HG03025 (cell line): ENCODE measurements around the gene CASTOR1.
"Not testable (repeated sequence)": the region's sequence is repeated elsewhere in the genome, so short reads cannot be mapped to it uniquely, and the experiment has no call there.

Source experiments
- ATAC-seq: cut with Tn5 transposase; IDR thresholded peaks from one replicate; pipeline ENCODE4 v1.9.1; 2021; ENCODE audit warnings: mild to moderate bottlenecking, moderate library complexity; ENCODE audit not compliant: unreplicated experiment, low FRiP score

CASTOR1 gene

DNA sequence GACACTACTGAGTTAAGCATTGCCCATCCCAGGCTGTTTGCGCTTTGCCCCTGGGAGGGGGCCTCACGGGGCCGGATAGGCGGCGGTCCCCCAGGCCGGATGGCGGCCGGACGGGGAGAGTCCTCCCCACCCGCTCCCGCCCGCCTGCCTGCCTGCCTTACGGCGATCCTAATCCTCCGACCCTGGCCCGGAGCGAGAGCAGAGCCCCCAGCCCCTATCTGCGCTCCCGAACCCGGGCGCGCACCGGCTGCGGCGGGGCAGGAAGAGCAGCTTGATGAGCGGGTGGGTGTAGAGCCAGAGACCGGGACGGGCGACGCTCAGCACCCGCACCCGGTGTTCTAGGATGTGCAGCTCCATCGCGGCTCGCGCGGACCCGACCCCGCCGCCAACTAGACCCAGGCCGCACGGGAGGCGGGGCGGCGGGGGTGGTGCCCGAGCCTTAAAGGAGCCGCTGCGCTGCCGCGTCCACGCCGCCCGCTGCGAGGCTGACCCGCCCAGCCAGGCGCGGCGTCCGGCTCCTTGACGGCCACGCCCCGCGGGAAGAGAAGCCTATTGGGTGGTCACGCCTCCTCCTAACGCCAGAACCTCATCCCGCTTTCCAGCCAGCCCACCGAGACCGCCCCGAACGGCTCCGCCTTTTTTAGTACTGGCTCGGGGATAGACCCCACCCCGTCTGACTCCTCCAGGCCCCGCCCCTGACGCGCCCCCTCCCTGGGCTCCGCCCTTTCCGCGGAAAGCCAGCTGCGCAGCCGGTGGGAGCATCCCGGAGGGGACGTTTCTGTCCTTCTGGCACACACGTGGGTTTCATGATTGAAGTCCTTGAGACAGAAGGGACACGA is at the start of gene CASTOR1:
Gene CASTOR1, minus strand, starts transcription at position 365 of the 839 bp plus-strand sequence. Its CDS starts 8 bp downstream, at position 357.
- ATAC-seq: peak; percentile 55

- no peak for ATAC-seq
Measured at GRCh38 chr22:30338802-30339201, 49.5 kb upstream of the CASTOR1 start.

GRCh38 chr22:30338341-30338740 is 49.0 kb upstream of the CASTOR1 start:
- not testable (repeated sequence) for ATAC-seq

- no peak for ATAC-seq
Measured at GRCh38 chr22:30337461-30337778, 48.1 kb upstream of the CASTOR1 start.

DNA sequence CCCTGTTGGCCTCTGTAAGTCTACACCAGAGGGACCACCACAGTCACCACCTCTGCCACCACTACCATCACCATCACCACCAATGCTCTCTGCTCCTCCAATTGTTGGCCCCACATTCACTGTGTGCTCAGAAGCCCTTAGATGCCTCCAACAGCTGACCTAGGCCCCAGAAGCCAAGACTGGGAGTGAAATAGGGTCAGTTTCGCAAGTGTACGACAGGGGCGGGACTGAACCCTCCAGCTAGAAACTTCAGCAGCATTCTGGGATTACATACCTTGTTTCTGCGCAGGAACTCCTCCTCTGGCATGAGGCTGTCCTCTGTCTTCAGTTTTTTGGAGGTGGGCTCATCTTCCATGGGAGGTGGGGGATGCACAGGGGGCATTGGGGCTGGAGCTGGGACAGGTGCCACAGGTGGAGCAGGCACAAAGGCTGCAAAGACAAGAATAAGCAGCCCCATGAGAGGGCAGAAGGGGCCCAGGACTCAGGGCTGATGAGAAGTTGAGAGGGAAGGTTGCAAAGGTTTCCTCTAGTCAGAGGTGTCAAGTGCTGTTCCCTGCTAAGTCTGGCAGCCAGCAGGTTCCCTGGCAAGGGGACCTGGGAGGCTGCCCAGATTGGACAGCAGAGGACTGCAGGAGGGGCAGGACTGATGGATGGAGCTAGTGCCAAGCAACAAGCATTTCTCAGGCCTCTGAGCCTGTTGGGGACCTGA is 47.6 kb upstream of the CASTOR1 start:
- no peak for ATAC-seq

- no peak for ATAC-seq
Measured at GRCh38 chr22:30335236-30335635, 45.9 kb upstream of the CASTOR1 start.

DNA sequence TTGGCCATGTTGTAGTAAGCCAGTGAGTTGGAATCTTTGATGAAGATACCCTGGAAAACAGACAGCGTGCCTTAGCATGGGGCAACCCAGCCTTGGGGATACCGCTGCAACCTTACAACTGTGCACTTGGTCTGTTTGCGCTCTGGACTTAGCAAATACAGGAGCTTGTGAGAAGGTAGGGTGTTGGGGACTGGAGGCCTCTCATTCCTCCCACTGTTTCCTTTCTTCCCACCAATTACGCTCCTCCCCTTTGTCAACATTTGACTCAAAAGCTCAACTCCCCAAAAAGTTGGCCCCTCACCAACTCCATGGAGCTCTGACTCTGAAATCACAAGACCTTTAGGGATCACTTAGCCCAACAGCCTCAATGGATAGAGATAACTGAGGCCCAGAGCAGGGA is 45.3 kb upstream of the CASTOR1 start:
- no peak for ATAC-seq

DNA sequence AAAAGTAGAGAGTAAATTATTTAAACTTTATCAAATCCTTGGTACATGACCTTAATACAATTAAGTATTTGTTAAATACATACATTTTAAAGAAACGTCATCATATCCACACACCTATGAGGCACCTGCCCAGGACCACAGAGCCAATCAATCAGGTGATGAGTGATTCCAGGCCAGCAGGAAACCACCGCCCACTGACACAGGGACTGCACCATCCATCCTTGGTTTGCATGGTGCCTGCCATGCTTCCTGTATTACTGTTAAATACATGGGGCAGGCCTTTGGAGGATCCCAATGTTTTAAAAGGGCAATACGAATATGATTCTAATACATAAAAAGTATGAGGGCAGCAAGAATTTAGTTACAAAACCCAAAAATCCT is 44.4 kb upstream of the CASTOR1 start:
- ATAC-seq: no peak

DNA sequence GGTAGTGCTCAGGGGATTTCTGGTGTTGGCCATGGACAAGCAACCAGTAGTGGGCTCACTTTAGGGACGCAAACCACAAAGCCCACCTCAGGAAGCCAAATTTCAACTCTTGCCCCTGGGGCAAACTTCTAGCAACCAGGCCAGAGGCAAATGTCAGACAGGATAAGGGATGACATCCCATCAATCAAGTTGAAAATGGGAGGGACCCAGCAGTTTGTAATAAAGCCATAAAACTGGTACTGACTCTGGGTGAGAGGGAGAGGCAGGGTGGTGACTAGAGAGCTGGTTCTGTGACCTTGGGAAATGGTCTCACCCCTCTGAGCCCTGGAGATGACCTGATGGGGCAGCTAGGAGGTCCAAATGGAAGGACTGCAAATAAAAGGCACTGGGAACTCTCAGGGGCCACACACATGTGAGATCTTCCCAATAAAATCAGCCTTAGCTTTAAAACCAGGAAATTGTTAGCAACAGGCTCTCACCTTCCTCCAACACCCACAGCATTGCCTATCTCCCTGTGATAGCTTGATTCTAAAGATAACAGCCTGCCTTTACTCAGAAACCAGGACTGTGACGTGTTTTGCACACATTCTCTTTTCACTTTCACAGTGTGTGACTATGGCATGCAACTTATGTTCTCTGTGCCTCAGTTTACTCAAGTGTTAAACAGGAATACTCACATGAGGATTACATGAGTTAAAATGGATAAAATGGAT is 43.8 kb upstream of the CASTOR1 start:
- no peak for ATAC-seq

DNA sequence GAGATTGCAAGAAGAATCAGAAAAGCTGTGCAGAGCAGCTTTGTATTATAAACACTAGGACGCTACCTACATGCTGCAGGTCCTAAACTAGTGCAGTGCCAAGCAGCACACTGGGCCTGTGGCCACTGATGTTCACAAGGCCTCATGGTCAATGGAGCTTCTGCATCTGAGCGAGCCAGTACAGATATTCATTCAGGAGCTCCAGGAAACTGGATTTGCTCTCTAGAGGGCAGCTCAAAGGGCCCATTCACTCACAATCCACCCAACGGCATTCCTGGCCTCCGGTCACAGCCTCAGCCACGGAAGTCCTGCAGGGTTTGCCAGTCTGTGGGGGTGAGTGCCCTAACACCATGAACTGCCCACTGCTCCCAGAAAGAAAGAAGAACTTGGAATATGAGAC is 43.2 kb upstream of the CASTOR1 start:
- no peak for ATAC-seq

DNA sequence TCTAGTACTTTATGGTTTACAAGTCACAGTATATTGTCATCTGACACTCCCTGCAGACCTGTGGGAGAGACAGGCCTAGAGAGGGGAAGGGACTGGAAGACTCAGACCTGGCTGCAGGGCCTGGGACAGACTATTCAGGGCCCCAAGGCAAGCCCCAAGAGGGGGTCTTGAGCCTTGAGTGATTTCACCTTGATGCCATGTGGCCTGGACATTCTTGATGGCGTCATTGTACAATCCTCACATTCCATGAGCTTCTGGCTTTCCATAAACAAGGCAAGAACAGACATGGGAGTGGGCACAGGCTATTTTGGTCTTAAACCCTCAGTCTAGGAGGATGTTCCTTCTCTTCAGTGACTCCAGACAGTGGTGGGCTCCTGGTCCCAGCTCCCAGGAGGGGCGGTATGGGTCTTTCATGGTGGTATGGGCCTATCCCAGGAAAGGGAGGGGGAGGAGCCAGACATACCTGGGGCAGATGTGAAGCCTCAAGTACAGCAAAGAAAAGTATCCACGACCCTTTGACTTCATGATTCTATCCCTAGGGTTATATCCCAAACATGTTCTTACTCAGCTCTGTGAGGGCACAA is 39.3 kb upstream of the CASTOR1 start:
- no peak for ATAC-seq

- no peak for ATAC-seq
Measured at GRCh38 chr22:30327864-30328345, 38.6 kb upstream of the CASTOR1 start.

- peak; percentile 74 for ATAC-seq
Measured at GRCh38 chr22:30326706-30327362, 37.5 kb upstream of the CASTOR1 start, which contains the start of gene TBC1D10A. TBC1D10A (minus strand) TSS chr22:30326941; CDS start chr22:30326881, 60 bp downstream.

DNA sequence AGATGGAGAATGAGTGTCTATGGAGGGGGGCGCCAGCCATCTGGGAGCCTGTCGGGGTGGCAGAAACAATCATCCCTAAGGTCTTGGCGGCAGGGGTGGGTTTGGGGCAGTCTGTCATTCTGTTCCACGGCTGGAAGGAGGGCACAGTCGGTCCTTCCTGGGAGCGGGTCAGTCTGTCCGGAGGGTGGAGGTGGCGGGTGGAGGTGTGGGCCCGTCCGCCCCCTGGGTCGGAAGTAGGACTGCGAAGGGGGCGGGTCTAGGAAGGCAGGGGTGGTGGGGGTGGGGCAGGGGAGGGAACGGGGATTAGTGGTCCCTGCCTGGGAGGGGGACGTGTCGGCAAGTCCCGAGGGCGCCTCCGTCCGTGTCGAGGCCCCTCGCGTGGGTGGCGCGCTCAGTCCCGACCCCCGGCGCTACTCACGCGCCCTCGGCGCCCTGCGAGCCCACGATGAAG is 37.0 kb upstream of the CASTOR1 start:
- ATAC-seq: peak; percentile 18

DNA sequence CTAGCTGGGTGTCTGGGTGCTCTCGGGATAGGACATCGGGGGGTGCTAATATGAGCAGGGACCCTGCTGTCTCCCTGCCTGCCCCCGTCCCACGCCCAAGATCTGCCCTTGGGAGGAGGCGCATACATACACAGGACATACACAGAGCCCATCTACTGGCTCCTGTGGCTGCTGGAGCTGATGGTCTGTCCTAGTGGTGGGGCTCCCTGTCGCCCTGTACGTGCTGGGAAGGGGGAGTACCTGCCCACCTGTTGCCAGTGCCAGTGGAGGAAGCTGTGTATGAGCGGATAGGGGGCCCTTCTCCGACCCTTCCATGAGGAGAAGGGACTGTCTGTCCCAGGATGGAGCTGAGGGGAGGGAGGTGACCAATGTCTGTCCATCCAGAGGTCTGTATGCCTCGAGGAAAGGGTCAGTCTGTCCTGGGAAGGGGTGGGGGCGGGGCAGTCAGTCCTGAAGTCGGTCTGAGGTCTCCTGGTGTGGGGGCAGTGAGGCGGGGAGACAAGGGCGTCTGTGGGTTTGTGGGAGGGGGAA is 36.5 kb upstream of the CASTOR1 start:
- no peak for ATAC-seq

- no peak for ATAC-seq
Measured at GRCh38 chr22:30325065-30325720, 35.9 kb upstream of the CASTOR1 start.

DNA sequence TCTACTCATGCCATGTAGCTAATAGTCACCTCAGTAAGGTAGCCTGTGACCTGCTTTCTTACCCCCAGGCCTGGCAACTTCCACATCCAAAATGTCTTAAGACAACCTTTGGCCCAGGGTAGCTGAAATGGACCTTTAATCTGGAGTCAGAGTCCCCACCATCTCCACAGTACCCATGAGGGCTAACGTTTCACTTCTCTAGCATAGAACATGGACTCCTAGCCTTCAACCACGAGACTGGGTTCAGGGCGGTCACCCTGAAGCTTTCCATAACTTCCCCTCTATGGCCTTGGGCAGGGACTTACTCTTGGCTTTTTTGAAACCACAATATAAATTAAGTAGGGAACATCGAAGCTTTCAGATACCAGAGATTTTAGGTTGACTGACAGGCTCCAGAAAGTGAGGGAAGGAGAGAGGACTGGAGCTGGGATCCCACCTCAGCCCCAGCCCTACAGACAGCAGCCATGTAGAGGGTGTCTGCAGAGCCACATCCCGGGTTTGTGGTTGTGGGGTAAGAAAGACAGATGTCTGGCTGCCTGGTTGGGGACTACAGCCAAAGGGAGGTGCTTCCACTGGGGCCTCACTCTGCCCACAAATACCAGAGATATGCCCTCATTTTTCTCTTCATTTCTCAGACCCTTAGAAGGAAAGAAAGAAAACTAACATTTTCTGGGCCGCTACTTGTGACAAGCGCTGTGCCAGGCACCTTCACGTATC is 34.9 kb upstream of the CASTOR1 start:
- ATAC-seq: no peak

GRCh38 chr22:30323246-30323645 is 33.9 kb upstream of the CASTOR1 start:
- ATAC-seq: no peak

- ATAC-seq: no peak
Measured at GRCh38 chr22:30321461-30321860, 32.2 kb upstream of the CASTOR1 start.
